ENCODE measurements around the gene CCNC. TPM values are rescaled to one million over a fixed set of nuclear protein-coding genes. Genes with fewer than 3 reads are reported as not detected.

CCNC gene
- total RNA-seq, 2 experiments from 2014 or later = 40.5 to 42.6 TPM

GRCh38 chr6:99605911-99606655, 37.6 kb upstream of the CCNC start:
- ATAC-seq (ENCODE audit: poor library complexity) = no peak
- no peak for DNase-seq
- H3K4me3 ChIP-seq (ENCODE audit: low read length) = no peak overlapping the region
- POLR2A ChIA-PET = interaction anchor here (1.0 to 1.9 kb wide), 2 partner anchors 10 to 13 kb away, joined by 3 to 6 read pairs; no protein-coding TSS in a partner anchor
- intact Hi-C loops (cut with DNase I, micrococcal nuclease) = no loop called here
- no peaks in the 10 kb centered on the region for H3K36me3 Mint-ChIP-seq (ENCODE audit: low read depth)
- no peaks in the 10 kb centered on the region for H3K36me3 ChIP-seq (ENCODE audit: insufficient read depth, low read length)
- peaks cover 13 to 51% of the 10 kb centered on the region in 2 experiments for H3K9me3 ChIP-seq (ENCODE audit: control insufficient read depth in 1 of 2, insufficient read depth in 1 of 2, low read length in 2 of 2)
- peak overlapping the region; percentile 20 for H3K4me3 Mint-ChIP-seq
- H3K27ac Mint-ChIP-seq = no peak overlapping the region
- CTCF ChIA-PET = no interaction called here
- H3K27ac ChIP-seq (ENCODE audit: low read depth in 1 of 2, low read length in 2 of 2) = no peak overlapping the region
- H3K27me3 Mint-ChIP-seq = peaks cover 97% of the 10 kb centered on the region
- TF ChIP-seq, protein P1, sequence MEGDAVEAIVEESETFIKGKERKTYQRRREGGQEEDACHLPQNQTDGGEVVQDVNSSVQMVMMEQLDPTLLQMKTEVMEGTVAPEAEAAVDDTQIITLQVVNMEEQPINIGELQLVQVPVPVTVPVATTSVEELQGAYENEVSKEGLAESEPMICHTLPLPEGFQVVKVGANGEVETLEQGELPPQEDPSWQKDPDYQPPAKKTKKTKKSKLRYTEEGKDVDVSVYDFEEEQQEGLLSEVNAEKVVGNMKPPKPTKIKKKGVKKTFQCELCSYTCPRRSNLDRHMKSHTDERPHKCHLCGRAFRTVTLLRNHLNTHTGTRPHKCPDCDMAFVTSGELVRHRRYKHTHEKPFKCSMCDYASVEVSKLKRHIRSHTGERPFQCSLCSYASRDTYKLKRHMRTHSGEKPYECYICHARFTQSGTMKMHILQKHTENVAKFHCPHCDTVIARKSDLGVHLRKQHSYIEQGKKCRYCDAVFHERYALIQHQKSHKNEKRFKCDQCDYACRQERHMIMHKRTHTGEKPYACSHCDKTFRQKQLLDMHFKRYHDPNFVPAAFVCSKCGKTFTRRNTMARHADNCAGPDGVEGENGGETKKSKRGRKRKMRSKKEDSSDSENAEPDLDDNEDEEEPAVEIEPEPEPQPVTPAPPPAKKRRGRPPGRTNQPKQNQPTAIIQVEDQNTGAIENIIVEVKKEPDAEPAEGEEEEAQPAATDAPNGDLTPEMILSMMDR (IDR thresholded peaks at IDR 0.05) = no peak
- H3K4me1 Mint-ChIP-seq (ENCODE audit: low read depth) = peaks cover 64% of the 10 kb centered on the region
- peaks cover 70% of the 10 kb centered on the region for H3K4me1 ChIP-seq (ENCODE audit: insufficient read depth, low read length)
- H3K27me3 ChIP-seq (ENCODE audit: control insufficient read depth in 1 of 2, insufficient read depth in 2 of 2, low read length in 2 of 2) = peaks cover 91 to 100% of the 10 kb centered on the region in 2 experiments
- peaks cover 5% of the 10 kb centered on the region for H3K9me3 Mint-ChIP-seq

- H3K4me3 Mint-ChIP-seq = peak overlapping the region; percentile 30
- H3K27me3 Mint-ChIP-seq = peaks cover 97% of the 10 kb centered on the region
- ChIA-PET POLR2A (interaction anchor here (0.5 to 1.0 kb wide), 3 partner anchors 11 to 89 kb away, joined by 3 read pairs; no protein-coding TSS in a partner anchor), CTCF (interaction anchor here (1.8 kb wide), 1 partner anchor 17 kb away, joined by 7 read pairs; no protein-coding TSS in a partner anchor)
- peak in 1 of 14 experiments; percentile 23 for DNase-seq
- Histone ChIP-seq H3K36me3 (ENCODE audit: insufficient read depth, low read length) (no peaks in the 10 kb centered on the region), H3K27me3 (ENCODE audit: control insufficient read depth in 1 of 2, insufficient read depth in 2 of 2, low read length in 2 of 2) (peaks cover 94 to 100% of the 10 kb centered on the region in 2 experiments), H3K27ac (ENCODE audit: low read depth in 1 of 2, low read length in 2 of 2) (no peak overlapping the region), H3K4me1 (ENCODE audit: insufficient read depth, low read length) (peaks cover 70% of the 10 kb centered on the region), H3K4me3 (ENCODE audit: low read length) (no peak overlapping the region), H3K9me3 (ENCODE audit: control insufficient read depth in 1 of 2, insufficient read depth in 1 of 2, low read length in 2 of 2) (peaks cover 10 to 51% of the 10 kb centered on the region in 2 experiments)
- H3K9me3 Mint-ChIP-seq = peaks cover 5% of the 10 kb centered on the region
- no peaks in the 10 kb centered on the region for H3K36me3 Mint-ChIP-seq (ENCODE audit: low read depth)
- TF ChIP-seq, protein P1 (IDR thresholded peaks at IDR 0.05) = no peak
- H3K27ac Mint-ChIP-seq = no peak overlapping the region
- H3K4me1 Mint-ChIP-seq (ENCODE audit: low read depth) = peaks cover 56% of the 10 kb centered on the region
- no peak for ATAC-seq (ENCODE audit: poor library complexity)
- intact Hi-C loops (cut with DNase I, micrococcal nuclease) = no loop called here
Measured at GRCh38 chr6:99605074-99605734, 36.7 kb upstream of the CCNC start.

DNA sequence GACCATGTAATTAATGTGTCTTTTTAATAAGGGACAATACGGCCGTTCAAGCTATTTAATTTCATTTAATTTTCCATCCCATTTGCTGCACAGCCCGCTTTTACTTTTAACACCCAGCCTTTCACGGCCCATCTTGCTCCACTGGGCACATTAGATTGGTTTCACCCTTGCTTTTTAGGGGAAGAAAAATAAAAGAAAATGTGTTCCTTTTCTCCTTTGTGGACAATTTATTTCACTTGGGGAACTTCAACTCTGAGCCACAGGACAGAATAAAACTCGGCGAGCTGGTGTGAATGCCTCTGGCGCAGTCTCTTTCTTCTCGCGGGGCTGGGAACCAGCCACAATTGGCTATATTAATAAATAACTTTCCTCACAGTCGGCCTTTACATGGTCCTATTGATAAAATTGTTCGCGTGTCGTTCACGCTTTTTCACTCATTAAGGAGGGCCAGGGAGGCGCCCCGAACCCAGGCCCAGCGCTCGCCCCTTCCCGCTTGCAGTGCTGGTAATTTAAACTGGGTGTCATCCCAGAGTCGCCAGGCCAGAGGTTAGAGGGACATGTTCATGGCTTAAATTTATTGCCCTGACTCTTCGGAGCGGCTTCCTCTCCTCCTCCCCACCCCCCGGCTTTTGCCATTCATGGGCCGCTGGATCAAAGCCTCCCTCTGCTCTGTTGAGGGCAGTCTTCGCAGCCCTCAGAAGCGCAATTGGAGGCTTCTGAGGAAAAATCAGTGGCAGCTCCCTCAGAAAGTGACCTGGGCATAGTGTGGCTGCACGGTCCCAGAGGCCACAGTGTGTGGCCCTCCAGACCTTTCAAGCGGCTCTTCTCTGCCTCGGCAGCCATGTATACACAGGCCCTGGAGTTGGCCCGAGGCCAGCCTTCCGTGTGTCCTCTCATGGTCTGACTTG, 36.0 kb upstream of the CCNC start:
- H3K27ac Mint-ChIP-seq = no peak overlapping the region
- TF ChIP-seq, protein P1 (IDR thresholded peaks at IDR 0.05) = no peak
- peak in 1 of 14 experiments; percentile 10 for DNase-seq
- H3K36me3 Mint-ChIP-seq (ENCODE audit: low read depth) = no peaks in the 10 kb centered on the region
- Histone ChIP-seq H3K4me1 (ENCODE audit: insufficient read depth, low read length) (peaks cover 64% of the 10 kb centered on the region), H3K4me3 (ENCODE audit: low read length) (peak overlapping the region; percentile 37), H3K27ac (ENCODE audit: low read depth in 1 of 2, low read length in 2 of 2) (no peak overlapping the region), H3K36me3 (ENCODE audit: insufficient read depth, low read length) (no peaks in the 10 kb centered on the region), H3K27me3 (ENCODE audit: control insufficient read depth in 1 of 2, insufficient read depth in 2 of 2, low read length in 2 of 2) (peaks cover 86 to 96% of the 10 kb centered on the region in 2 experiments), H3K9me3 (ENCODE audit: control insufficient read depth in 1 of 2, insufficient read depth in 1 of 2, low read length in 2 of 2) (peaks cover 6 to 51% of the 10 kb centered on the region in 2 experiments)
- peaks cover 5% of the 10 kb centered on the region for H3K9me3 Mint-ChIP-seq
- intact Hi-C loops (cut with DNase I, micrococcal nuclease) = no loop called here
- ChIA-PET POLR2A (interaction anchor here (0.5 to 1.2 kb wide), 3 partner anchors 16 to 88 kb away, joined by 3 to 4 read pairs (median 3); no protein-coding TSS in a partner anchor), CTCF (interaction anchor here (1.8 kb wide), 1 partner anchor 16 kb away, joined by 7 read pairs; no protein-coding TSS in a partner anchor)
- H3K4me1 Mint-ChIP-seq (ENCODE audit: low read depth) = peaks cover 51% of the 10 kb centered on the region
- peaks cover 98% of the 10 kb centered on the region for H3K27me3 Mint-ChIP-seq
- ATAC-seq (ENCODE audit: poor library complexity) = no peak
- H3K4me3 Mint-ChIP-seq = peak overlapping the region; percentile 66

Measured in CD4-positive, alpha-beta T cell (primary cell).